ENCODE results near the gene FLT1. TPM values are rescaled to one million over a fixed set of nuclear protein-coding genes. Genes with fewer than 3 reads are reported as not detected.

The FLT1 gene
- total RNA-seq, 3 donors from 2014 or later: 17.0 to 44.6 (median 29.0) TPM

DNA sequence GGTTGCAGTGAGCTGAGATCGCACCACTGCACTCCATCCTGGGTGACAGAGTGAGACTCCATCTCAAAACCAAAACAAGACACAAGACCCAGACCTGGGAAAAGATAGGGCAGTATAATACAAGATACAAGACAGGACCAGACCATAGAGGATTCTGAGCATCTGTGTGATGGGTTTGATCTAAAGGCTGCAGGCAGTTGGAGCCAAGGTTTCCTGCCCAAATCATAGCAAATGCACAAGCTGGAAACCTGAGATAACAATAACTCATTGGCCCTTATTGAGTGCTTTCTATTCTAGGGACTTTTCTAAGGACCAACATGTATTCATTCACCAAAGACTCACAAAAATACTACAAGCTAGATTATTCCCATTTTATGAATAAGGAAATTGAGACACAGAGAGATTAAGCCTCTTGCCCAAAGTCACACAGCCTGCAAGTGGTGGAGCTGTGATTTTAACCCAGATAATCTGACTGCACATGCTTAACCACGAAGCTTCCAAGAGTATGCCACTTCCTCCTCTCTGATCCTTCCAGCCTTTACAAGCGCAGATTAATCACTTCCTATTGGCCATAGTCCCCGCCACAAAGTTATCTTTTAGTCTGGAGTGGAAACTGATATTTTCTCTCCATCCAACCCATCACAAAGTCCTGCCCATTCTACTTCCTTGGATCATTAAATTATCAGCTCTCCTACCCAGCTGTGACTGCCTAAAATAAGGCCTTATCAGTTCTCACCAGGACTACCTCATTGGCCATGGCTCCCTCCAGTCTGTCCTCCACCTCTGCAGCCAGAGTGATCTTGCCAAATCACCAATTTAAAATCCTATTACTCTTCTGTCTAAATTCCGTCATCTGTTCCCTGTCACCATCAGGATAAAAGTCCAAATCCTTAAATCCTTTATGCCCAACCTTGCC lies 147.2 kb downstream of the FLT1 start:
- Histone ChIP-seq H3K9me3 (no peaks in the 10 kb centered on the region), H3K4me3 (no peak overlapping the region), H3K27me3 (no peaks in the 10 kb centered on the region), H3K36me3 (no peaks in the 10 kb centered on the region), H3K27ac (no peak overlapping the region), H3K4me1 (no peaks in the 10 kb centered on the region)
- DNase-seq (ENCODE audit: low spot score in 2 of 2): no peak
- intact Hi-C loops (cut with DNase I; ENCODE audit: low total_unique reads): no loop called here
- TF ChIP-seq, protein P1, sequence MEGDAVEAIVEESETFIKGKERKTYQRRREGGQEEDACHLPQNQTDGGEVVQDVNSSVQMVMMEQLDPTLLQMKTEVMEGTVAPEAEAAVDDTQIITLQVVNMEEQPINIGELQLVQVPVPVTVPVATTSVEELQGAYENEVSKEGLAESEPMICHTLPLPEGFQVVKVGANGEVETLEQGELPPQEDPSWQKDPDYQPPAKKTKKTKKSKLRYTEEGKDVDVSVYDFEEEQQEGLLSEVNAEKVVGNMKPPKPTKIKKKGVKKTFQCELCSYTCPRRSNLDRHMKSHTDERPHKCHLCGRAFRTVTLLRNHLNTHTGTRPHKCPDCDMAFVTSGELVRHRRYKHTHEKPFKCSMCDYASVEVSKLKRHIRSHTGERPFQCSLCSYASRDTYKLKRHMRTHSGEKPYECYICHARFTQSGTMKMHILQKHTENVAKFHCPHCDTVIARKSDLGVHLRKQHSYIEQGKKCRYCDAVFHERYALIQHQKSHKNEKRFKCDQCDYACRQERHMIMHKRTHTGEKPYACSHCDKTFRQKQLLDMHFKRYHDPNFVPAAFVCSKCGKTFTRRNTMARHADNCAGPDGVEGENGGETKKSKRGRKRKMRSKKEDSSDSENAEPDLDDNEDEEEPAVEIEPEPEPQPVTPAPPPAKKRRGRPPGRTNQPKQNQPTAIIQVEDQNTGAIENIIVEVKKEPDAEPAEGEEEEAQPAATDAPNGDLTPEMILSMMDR (IDR thresholded peaks at IDR 0.05): no peak
- TF ChIP-seq POLR2AphosphoS5 (IDR thresholded peaks at IDR 0.05): no peak

DNA sequence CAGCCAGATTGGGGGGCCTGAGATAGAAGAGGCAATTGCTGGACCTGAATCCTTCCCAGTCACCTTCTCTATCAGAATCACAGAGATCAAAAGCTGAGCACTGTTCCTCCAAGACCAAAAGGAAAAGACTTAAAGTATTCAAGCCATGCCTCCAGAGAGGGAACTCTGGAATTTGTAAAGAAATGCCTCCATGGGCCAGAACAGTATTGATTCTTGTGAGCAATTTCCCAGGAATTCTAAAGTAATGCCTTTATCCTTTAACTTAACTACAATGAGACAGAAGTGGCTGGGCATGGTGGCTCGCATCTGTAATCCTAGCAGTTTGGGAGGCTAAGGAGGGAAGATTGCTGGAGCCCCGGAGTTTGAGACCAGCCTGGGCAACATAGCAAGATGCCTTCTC lies 148.8 kb downstream of the FLT1 start:
- H3K36me3 ChIP-seq: no peaks in the 10 kb centered on the region
- H3K9me3 ChIP-seq: no peaks in the 10 kb centered on the region
- DNase-seq (ENCODE audit: low spot score in 2 of 2): no peak
- no peak overlapping the region for H3K4me3 ChIP-seq
- intact Hi-C loops (cut with DNase I; ENCODE audit: low total_unique reads): no loop called here
- H3K27me3 ChIP-seq: no peaks in the 10 kb centered on the region
- no peaks in the 10 kb centered on the region for H3K4me1 ChIP-seq
- no peak overlapping the region for H3K27ac ChIP-seq
- TF ChIP-seq, protein P1 (IDR thresholded peaks at IDR 0.05): no peak
- TF ChIP-seq POLR2A (IDR thresholded peaks at IDR 0.05): no peak
- TF ChIP-seq POLR2AphosphoS5 (IDR thresholded peaks at IDR 0.05): no peak

DNA sequence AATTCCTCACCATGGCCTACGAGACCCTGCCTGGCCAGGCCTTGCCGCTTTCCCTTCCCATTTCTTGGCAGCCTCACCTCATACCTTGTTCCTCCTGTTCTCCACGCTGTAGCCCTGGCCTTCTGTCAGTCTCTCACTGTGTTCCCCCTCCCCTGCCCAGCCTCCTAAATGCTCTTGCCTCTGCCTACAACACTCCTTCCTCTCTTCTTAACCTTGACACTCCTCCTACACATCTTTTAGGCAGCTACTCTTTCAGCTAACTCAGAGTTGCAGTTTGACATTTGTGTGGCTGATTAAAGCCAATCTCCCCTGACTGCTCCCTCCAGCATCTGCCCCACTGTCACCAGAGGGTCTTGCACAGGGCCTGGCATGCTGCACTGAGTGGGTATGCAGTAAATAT lies 150.8 kb downstream of the FLT1 start:
- no peak for DNase-seq (ENCODE audit: low spot score in 2 of 2)
- Histone ChIP-seq H3K4me3 (no peak overlapping the region), H3K27ac (no peak overlapping the region), H3K9me3 (no peaks in the 10 kb centered on the region), H3K4me1 (no peaks in the 10 kb centered on the region), H3K36me3 (no peaks in the 10 kb centered on the region), H3K27me3 (no peaks in the 10 kb centered on the region)
- TF ChIP-seq, protein P1 (IDR thresholded peaks at IDR 0.05): no peak
- TF ChIP-seq POLR2AphosphoS5 (IDR thresholded peaks at IDR 0.05) (no peak), POLR2A (IDR thresholded peaks at IDR 0.05) (no peak)
- intact Hi-C loops (cut with DNase I; ENCODE audit: low total_unique reads): no loop called here

DNA sequence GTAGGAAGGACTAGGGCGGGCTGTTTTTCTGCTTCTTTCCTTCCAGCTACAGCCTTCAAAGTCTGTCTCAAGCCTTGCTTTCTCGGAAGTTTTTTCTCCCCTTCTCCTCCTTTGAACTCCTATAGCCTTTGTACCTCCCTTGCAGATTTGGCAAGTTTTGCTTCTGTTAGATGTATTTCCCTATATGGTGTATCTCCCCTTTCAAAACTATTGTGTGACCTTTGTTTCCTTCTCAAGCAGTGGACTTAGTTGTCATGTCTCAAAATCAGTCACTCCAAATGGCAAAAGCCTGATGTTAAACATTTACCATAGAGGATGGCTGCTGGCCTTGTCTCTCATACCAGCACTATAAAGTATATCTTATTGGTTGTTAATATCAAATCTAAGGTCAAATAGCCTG lies 152.7 kb downstream of the FLT1 start:
- TF ChIP-seq, protein P1 (IDR thresholded peaks at IDR 0.05): no peak
- TF ChIP-seq POLR2AphosphoS5 (IDR thresholded peaks at IDR 0.05) (no peak), POLR2A (IDR thresholded peaks at IDR 0.05) (no peak)
- Histone ChIP-seq H3K27me3 (no peaks in the 10 kb centered on the region), H3K4me1 (no peaks in the 10 kb centered on the region), H3K9me3 (no peaks in the 10 kb centered on the region), H3K27ac (no peak overlapping the region), H3K4me3 (no peak overlapping the region), H3K36me3 (no peaks in the 10 kb centered on the region)
- no peak for DNase-seq (ENCODE audit: low spot score in 2 of 2)
- intact Hi-C loops (cut with DNase I; ENCODE audit: low total_unique reads): no loop called here

DNA sequence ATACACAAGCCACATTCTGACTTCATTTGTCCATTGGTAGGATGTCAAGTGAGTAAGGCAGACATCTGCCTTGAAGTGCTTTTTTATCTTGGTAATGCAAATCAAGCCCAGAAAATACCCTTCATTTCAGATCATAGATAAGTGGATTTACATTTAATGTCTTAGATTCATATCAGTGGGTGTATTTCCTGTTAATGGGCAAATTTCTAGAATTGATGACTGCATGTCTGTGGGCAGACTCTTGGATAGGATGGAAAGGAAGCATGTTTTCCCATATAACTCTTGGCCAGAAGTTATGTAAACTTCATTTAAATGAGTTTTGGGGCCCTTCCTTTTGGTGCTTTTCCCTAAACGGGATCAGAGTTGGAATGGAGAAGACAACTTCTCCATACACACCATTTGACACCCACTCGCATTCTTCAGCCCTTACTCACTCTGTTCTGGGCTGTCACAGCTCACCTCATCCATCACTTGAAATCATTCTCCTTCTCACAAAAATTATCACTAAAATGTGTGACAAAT lies 154.6 kb downstream of the FLT1 start:
- DNase-seq (ENCODE audit: low spot score in 2 of 2): no peak
- intact Hi-C loops (cut with DNase I; ENCODE audit: low total_unique reads): no loop called here
- no peak overlapping the region for H3K4me3 ChIP-seq
- H3K27ac ChIP-seq: no peak overlapping the region
- H3K36me3 ChIP-seq: no peaks in the 10 kb centered on the region
- no peaks in the 10 kb centered on the region for H3K9me3 ChIP-seq
- H3K4me1 ChIP-seq: no peaks in the 10 kb centered on the region
- H3K27me3 ChIP-seq: no peaks in the 10 kb centered on the region
- TF ChIP-seq, protein P1 (IDR thresholded peaks at IDR 0.05): no peak
- no peak for TF ChIP-seq POLR2AphosphoS5 (IDR thresholded peaks at IDR 0.05)
- no peak for TF ChIP-seq POLR2A (IDR thresholded peaks at IDR 0.05)

Measured in breast epithelium (tissue), 4 donors.